Activated naive CD4-positive, alpha-beta T cell treated with Interleukin-2 at 50 U/mL for 16 hours (primary cell): ENCODE data around the gene AGRN.
"Not testable (repeated sequence)": the region's sequence is repeated elsewhere in the genome, so short reads cannot be mapped to it uniquely, and the experiment has no call there.

ENCODE experiments used
- DNase-seq: peaks from one replicate; pipeline ENCODE4 v3.0.0-alpha.2; 2020

The AGRN gene

GRCh38 chr1:1083416-1084371 lies 63.8 kb downstream of the AGRN start:
- DNase-seq = no peak

- DNase-seq = no peak
Observed at GRCh38 chr1:1084372-1085170, 64.7 kb downstream of the AGRN start.

GRCh38 chr1:1085171-1085841 lies 65.4 kb downstream of the AGRN start:
- no peak for DNase-seq

- no peak for DNase-seq
Observed at GRCh38 chr1:1085911-1086841, 66.3 kb downstream of the AGRN start.

- DNase-seq = no peak
Observed at GRCh38 chr1:1086911-1087341, 67.0 kb downstream of the AGRN start.

- no peak for DNase-seq
Observed at GRCh38 chr1:1087351-1088028, 67.6 kb downstream of the AGRN start.

GRCh38 chr1:1088029-1088800 lies 68.3 kb downstream of the AGRN start:
- DNase-seq = no peak

- DNase-seq = no peak
Observed at GRCh38 chr1:1088801-1089680, 69.1 kb downstream of the AGRN start.

- no peak for DNase-seq
Observed at GRCh38 chr1:1089731-1090423, 70.0 kb downstream of the AGRN start.

- no peak for DNase-seq
Observed at GRCh38 chr1:1090424-1091343, 70.8 kb downstream of the AGRN start.

- no peak for DNase-seq
Observed at GRCh38 chr1:1091344-1092148, 71.6 kb downstream of the AGRN start.

- DNase-seq = no peak
Observed at GRCh38 chr1:1092149-1092855, 72.4 kb downstream of the AGRN start.

- no peak for DNase-seq
Observed at GRCh38 chr1:1092894-1093609, 73.1 kb downstream of the AGRN start.

GRCh38 chr1:1093610-1093943 lies 73.7 kb downstream of the AGRN start:
- DNase-seq = no peak

GRCh38 chr1:1094981-1095380 lies 75.1 kb downstream of the AGRN start:
- DNase-seq = no peak

- not testable (repeated sequence) for DNase-seq
Observed at GRCh38 chr1:1096136-1096535, 76.2 kb downstream of the AGRN start.
